Activated T-cell treated with anti-CD3 and anti-CD28 coated beads for 48 hours (primary cell): ENCODE results near the gene SLC3A2.
"Not testable (repeated sequence)": the region's sequence is repeated elsewhere in the genome, so short reads cannot be mapped to it uniquely, and the experiment has no call there.

Source experiments
- DNase-seq: peaks from one replicate; pipeline ENCODE4 v3.0.0-alpha.2; 2020; ENCODE audit warnings: low read depth

SLC3A2 gene

DNA sequence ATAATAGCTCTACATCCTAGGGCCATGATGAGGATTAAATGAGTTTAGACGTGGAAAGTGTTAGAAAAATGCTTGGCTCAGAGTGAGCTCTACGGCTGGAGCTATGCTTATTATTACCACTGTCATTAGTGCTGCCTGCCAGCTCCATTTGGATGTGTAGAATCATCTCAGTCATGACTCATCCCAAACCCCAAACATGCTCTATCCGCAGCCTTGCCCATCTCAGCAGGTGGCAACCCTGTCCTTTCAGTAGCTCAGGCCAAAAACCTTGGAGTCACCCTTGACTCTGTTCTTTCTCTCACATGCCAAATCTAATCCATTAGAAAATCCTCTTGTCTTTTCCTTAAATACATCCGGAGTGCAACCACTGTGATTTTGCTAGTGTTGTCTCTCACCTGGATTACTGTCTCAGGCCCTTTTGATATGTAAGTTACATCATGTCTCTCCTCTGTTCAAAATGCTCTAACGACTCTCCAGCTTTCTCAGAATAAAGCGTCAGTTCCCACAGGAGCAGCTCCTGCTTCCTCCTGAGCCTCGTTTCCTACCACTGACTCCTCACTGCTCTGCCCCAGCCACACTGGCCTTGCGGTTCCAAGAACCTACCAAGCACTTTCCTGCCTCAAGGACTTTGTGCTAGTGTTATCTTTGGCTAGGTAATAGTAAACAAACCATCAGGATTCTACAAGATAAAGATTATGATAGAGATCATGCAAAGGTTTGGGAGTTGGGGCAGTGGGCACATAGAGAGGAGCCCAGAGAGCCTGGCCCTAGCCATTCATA is 51.0 kb downstream of the SLC3A2 start:
- DNase-seq, result no peak

DNA sequence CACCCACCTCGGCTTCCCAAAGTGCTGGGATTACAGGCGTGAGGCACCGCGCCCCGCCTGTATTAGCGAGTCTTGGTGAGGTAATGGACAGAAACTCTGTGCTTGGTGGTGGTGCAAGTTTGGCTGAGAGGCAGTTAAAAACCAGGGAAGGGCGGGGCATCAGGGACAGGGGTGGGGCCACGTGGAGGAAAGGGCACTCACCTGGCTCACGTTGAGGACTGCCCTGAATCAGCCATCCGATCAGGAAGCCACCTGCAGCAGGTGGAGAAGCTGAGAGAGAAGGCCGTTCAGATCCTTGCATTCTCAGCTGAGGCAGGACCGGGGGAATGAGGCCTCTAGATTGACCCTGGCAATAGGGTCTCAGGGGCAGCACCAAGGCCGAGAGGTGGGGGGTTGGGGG is 52.6 kb downstream of the SLC3A2 start:
- DNase-seq, result no peak

DNA sequence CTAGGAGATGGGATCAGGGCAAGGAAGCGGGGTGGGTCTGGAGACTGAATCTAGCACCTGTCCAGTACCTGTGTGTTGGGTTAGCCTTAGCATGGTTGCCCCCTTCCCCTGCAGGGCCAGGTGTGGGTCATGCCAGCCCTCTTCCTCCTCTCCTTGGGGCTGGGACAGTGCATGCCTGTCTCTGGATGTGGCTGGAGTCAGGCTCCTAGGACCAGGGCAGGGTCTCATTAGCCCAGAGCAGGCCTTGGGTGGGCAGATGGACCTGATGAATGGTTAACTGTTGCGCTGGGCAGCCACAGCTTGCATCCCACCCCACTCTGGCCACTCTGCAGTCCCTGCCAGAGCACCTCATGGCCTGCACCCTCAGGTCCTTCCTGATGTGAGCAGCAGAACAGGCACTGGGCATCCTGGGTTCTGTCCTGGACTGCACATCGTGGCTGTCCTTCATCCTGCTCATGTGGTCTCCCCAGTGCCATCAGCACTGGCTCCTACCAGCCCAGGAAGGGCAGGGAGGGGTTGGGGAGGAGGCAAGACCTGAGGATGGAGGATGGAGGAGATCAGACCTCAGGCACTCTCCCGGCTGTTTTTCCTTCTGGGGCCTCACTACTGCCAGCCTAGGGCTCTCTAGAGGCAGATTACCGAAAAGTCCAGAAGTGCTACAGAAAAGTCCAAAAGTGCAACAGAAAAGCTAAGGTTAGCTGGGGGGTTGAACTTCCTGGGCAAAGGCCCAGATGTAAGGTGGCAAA is 53.2 kb downstream of the SLC3A2 start:
- DNase-seq, result no peak

DNA sequence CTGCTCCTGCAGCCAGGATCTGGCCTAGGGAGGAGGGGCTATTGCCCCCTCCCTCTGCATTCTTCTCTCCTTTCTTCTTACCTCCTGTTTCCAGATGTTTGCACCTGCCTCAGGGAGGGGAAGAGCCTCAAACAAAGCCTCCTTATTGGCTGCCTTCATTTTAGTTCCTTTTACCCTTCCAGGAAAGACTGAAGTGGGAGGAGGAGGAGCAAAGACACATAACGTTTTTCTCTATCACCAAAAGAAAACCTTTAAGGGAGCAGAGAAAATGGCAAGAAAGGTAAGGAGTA is 53.7 kb downstream of the SLC3A2 start:
- no peak for DNase-seq

DNA sequence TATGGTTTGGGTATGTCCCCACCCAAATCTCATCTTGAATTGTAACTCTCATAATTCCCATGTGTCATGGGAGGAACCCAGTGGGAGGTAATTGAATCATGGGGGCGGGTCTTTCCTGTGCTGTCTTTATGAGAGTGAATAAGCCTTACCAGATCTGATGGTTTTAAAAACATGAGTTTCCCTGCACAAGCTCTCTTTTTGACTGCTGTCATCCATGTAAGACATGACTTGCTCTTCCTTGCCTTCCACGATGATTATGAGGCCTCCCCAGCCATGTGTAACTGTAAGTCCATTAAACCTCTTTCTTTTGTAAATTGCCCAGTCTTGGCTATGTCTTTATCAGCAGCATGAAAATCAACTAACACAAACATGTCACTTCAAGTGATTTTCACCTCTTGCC is 56.8 kb downstream of the SLC3A2 start:
- not testable (repeated sequence) for DNase-seq
